ENCODE data around the gene STK32C. TPM values are rescaled to one million over a fixed set of nuclear protein-coding genes. Genes with fewer than 3 reads are reported as not detected.

STK32C gene
- total and polyA plus RNA-seq, 8 donors, result 9.9 to 18.2 (median 11.6) TPM

GRCh38 chr10:132178672-132179545 is 128.8 kb downstream of the STK32C start:
- H3K9me3 ChIP-seq, result no peaks in the 10 kb centered on the region
- ATAC-seq, result no peak
- H3K36me3 ChIP-seq, result no peaks in the 10 kb centered on the region
- no peak for TF ChIP-seq CTCF (IDR thresholded peaks at IDR 0.05)
- intact Hi-C loops (cut with DNase I), result no loop called here
- no peaks in the 10 kb centered on the region for H3K4me1 ChIP-seq
- no peak for DNase-seq
- H3K27ac ChIP-seq, result no peak overlapping the region
- peaks cover 0 to 72% of the 10 kb centered on the region in 2 donors for H3K27me3 ChIP-seq
- no peak overlapping the region for H3K4me3 ChIP-seq

GRCh38 chr10:132178046-132178445 is 129.7 kb downstream of the STK32C start:
- intact Hi-C loops (cut with DNase I), result no loop called here
- Histone ChIP-seq H3K9me3 (no peaks in the 10 kb centered on the region), H3K4me1 (no peaks in the 10 kb centered on the region), H3K4me3 (no peak overlapping the region), H3K36me3 (no peaks in the 10 kb centered on the region), H3K27ac (no peak overlapping the region), H3K27me3 (peaks cover 0 to 63% of the 10 kb centered on the region in 2 donors)
- DNase-seq (no peak), ATAC-seq (no peak)
- TF ChIP-seq CTCF (IDR thresholded peaks at IDR 0.05), result no peak

GRCh38 chr10:132176623-132177500 is 130.9 kb downstream of the STK32C start:
- H3K4me3 ChIP-seq, result no peak overlapping the region
- H3K9me3 ChIP-seq, result no peaks in the 10 kb centered on the region
- no peak overlapping the region for H3K27ac ChIP-seq
- ATAC-seq (no peak), DNase-seq (no peak)
- no peaks in the 10 kb centered on the region for H3K36me3 ChIP-seq
- peaks cover 0 to 51% of the 10 kb centered on the region in 2 donors for H3K27me3 ChIP-seq
- H3K4me1 ChIP-seq, result no peaks in the 10 kb centered on the region
- intact Hi-C loops (cut with DNase I), result no loop called here
- TF ChIP-seq CTCF (IDR thresholded peaks at IDR 0.05), result no peak

GRCh38 chr10:132175907-132176581 is 131.7 kb downstream of the STK32C start:
- no peak overlapping the region for H3K4me3 ChIP-seq
- ATAC-seq (no peak), DNase-seq (no peak)
- intact Hi-C loops (cut with DNase I), result no loop called here
- H3K27me3 ChIP-seq, result peaks cover 0 to 50% of the 10 kb centered on the region in 2 donors
- H3K36me3 ChIP-seq, result no peaks in the 10 kb centered on the region
- no peak overlapping the region for H3K27ac ChIP-seq
- no peaks in the 10 kb centered on the region for H3K9me3 ChIP-seq
- H3K4me1 ChIP-seq, result no peaks in the 10 kb centered on the region
- no peak for TF ChIP-seq CTCF (IDR thresholded peaks at IDR 0.05)

Data from left lung (tissue), 10 donors.